Thoracic aorta (tissue), 2 donors: Measurements from ENCODE around the gene ADCY2. TPM values are rescaled to one million over a fixed set of nuclear protein-coding genes. Genes with fewer than 3 reads are reported as not detected.

Experiments used
- ATAC-seq: fragments of 150-250 bp; one replicate; pipeline ENCODE4 v1.8.0; 2017; ENCODE audit warnings: low read depth; ENCODE audit not compliant: insufficient number of reproducible peaks, low FRiP score
- DNase-seq: peaks from one replicate; pipeline ENCODE4 v3.0.0-alpha.2; 2020; ENCODE audit warnings: low spot score
- H3K27ac ChIP-seq, 2 donors: fragments of 200-600 bp; sonication (generic); 1 replicate in 1 of 2; 2 replicates in 1 of 2; pipeline ENCODE4 v1.5.1; 2016; ENCODE audit warnings: mild to moderate bottlenecking in 2 of 2, moderate library complexity in 2 of 2
- H3K27me3 ChIP-seq: fragments of 200-600 bp; sonication (generic); replicated peaks from 2 replicates; pipeline ENCODE4 v1.6.0; 2016; ENCODE audit warnings: mild to moderate bottlenecking; ENCODE audit not compliant: insufficient read depth
- H3K36me3 ChIP-seq: fragments of 200-600 bp; sonication (generic); one replicate; pipeline ENCODE4 v1.5.1; 2016
- H3K4me1 ChIP-seq, 2 donors: fragments of 200-600 bp; sonication (generic); 1 replicate in 1 of 2; 2 replicates in 1 of 2; pipeline versions ENCODE4 v1.5.1 to v1.6.0; 2016; ENCODE audit warnings: low read depth in 2 of 2, mild to moderate bottlenecking in 1 of 2; ENCODE audit not compliant: control insufficient read depth in 1 of 2
- H3K4me3 ChIP-seq: fragments of 200-600 bp; sonication (generic); 2 replicates; pipeline ENCODE4 v1.5.1; 2016; ENCODE audit warnings: mild to moderate bottlenecking
- H3K9me3 ChIP-seq: fragments of 200-600 bp; sonication (generic); 2 replicates; pipeline ENCODE4 v1.5.1; 2016
- total RNA-seq, 2 donors: library from RNA; depleted of rRNA; stranded (reverse); fragments of >200 nt; gene quantifications; one replicate each; pipeline versions ENCODE4 v1.1.0 to v1.2.3, GENCODE V29; 2016
- TF ChIP-seq, protein P1 (sequence below): fragments of 200-600 bp; sonication (generic); IDR thresholded peaks from one replicate; pipeline ENCODE4 v1.5.1; 2019; ENCODE audit warnings: antibody characterized with exemption

ADCY2 gene
- total RNA-seq, 2 donors from 2014 or later, result 5.0 to 14.8 TPM

DNA sequence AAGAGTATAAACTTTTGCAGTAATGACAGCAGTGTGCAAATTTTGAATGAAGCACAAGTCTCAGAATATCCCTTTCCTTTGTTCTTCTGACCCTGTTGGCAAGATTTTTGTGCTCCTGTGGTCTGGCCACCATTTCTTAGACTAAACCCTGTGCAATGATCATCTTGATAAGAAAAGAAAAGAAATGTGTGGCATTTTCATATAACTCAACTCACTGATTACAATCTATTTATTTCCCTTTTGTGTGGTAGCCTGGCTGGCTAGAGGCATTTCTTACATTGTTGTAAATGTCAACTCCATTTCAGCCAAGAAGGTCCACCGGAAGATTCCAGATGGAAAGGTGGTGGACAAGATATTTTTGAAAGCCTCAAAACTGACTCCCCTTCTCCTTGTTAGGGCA lies 41.9 kb downstream of the ADCY2 start:
- TF ChIP-seq, protein P1, sequence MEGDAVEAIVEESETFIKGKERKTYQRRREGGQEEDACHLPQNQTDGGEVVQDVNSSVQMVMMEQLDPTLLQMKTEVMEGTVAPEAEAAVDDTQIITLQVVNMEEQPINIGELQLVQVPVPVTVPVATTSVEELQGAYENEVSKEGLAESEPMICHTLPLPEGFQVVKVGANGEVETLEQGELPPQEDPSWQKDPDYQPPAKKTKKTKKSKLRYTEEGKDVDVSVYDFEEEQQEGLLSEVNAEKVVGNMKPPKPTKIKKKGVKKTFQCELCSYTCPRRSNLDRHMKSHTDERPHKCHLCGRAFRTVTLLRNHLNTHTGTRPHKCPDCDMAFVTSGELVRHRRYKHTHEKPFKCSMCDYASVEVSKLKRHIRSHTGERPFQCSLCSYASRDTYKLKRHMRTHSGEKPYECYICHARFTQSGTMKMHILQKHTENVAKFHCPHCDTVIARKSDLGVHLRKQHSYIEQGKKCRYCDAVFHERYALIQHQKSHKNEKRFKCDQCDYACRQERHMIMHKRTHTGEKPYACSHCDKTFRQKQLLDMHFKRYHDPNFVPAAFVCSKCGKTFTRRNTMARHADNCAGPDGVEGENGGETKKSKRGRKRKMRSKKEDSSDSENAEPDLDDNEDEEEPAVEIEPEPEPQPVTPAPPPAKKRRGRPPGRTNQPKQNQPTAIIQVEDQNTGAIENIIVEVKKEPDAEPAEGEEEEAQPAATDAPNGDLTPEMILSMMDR, result no peak
- Histone ChIP-seq H3K27me3 (no peaks in the 10 kb centered on the region), H3K36me3 (no peaks in the 10 kb centered on the region), H3K9me3 (no peaks in the 10 kb centered on the region), H3K4me3 (no peak overlapping the region), H3K4me1 (no peaks in the 10 kb centered on the region), H3K27ac (no peak overlapping the region)
- ATAC-seq (no peak), DNase-seq (no peak)

DNA sequence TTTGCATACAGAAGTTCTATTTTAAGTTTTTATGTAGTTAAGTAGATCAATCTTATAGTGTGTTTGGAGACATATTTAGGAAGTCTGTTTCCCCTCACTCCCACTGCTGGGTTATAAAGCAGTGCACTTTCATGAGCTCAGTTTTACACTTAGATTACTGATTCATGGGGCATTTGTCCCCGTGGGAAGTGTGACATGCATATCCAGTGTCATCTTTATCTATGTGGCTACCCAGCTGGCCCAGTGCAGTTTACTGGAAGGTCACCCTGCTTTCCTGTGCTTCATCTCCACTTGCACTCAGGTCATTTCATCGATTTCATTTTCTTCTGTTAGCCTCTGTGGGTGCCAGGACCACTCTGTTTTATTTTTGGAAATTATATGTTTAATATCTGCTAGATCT lies 49.1 kb downstream of the ADCY2 start:
- TF ChIP-seq, protein P1, result no peak
- no peak overlapping the region for H3K27ac ChIP-seq
- H3K36me3 ChIP-seq, result no peaks in the 10 kb centered on the region
- no peak overlapping the region for H3K4me3 ChIP-seq
- H3K9me3 ChIP-seq, result no peaks in the 10 kb centered on the region
- DNase-seq (no peak), ATAC-seq (no peak)
- H3K27me3 ChIP-seq, result no peaks in the 10 kb centered on the region
- no peaks in the 10 kb centered on the region for H3K4me1 ChIP-seq

DNA sequence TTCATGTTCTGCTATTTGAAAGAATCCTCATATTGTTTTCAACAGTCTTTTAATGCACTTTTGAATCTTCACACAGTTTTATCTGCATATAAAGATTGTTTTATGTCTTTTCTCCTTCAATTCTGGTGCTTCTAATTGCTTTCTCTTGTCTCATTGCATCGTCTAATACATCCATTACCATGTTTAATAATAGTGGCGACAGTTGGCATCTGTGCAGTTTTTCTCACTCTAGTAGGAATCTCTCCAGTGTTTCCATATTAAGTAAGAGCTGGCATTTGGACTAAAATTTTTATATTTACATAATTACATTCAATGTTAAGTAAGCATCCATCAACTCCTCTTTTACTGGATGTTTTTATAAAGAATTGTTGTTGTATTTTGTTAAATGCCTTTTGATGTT lies 49.9 kb downstream of the ADCY2 start:
- DNase-seq (no peak), ATAC-seq (no peak)
- TF ChIP-seq, protein P1, result no peak
- H3K9me3 ChIP-seq, result no peaks in the 10 kb centered on the region
- H3K27me3 ChIP-seq, result no peaks in the 10 kb centered on the region
- no peak overlapping the region for H3K27ac ChIP-seq
- H3K4me3 ChIP-seq, result no peak overlapping the region
- no peaks in the 10 kb centered on the region for H3K36me3 ChIP-seq
- no peaks in the 10 kb centered on the region for H3K4me1 ChIP-seq

DNA sequence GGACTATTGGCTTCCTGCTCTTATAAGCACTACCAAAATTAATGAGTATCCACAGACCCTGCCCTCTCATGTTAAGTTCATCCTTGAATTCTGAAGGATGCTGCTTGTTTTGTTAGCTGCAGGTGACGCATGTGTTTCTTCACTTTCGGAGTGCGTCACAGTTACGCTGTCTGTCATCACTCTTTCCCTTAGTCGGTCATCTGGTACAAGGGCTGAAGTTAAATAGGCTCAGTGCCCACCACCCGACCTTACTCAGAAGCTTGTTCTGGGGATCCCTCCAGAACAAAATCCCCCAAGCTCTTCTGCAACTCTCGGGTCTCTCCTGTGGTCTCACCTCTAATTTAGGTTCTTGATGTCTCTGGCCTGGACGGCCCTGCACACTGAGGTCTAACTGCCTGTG lies 51.0 kb downstream of the ADCY2 start:
- H3K4me1 ChIP-seq, result no peaks in the 10 kb centered on the region
- no peak for DNase-seq
- no peak overlapping the region for H3K4me3 ChIP-seq
- no peaks in the 10 kb centered on the region for H3K27me3 ChIP-seq
- H3K9me3 ChIP-seq, result no peaks in the 10 kb centered on the region
- no peak for ATAC-seq
- TF ChIP-seq, protein P1, result no peak
- no peaks in the 10 kb centered on the region for H3K36me3 ChIP-seq
- no peak overlapping the region for H3K27ac ChIP-seq

DNA sequence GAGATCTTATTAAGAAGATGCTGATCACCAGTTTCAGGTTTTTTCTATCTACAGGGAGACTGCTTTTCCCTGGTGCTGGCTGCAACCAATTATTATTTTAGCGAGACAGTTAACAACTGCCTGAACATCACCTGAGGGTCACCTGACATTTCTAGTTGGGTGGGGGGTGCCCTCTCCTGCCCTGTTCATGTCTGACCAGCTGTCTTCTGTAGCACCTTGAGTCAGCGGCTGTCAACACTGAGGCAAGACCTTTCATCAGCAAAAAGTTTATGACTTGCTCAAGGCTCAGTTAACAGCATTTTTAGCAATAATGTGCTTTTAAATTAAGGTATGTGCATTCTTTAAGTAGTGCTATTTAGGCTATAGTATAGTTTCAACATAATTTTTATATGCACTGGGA lies 58.0 kb downstream of the ADCY2 start:
- no peak overlapping the region for H3K4me3 ChIP-seq
- H3K27me3 ChIP-seq, result no peaks in the 10 kb centered on the region
- H3K9me3 ChIP-seq, result no peaks in the 10 kb centered on the region
- no peaks in the 10 kb centered on the region for H3K36me3 ChIP-seq
- TF ChIP-seq, protein P1, result no peak
- no peak overlapping the region for H3K27ac ChIP-seq
- no peak for DNase-seq
- no peaks in the 10 kb centered on the region for H3K4me1 ChIP-seq
- no peak for ATAC-seq
